Prostate gland (tissue), 2 donors: ENCODE results near the gene CATSPERZ. TPM values are rescaled to one million over a fixed set of nuclear protein-coding genes. Genes with fewer than 3 reads are reported as not detected.

ENCODE experiments used
- DNase-seq: peaks from one replicate; pipeline ENCODE4 v3.0.0-alpha.2; 2019; ENCODE audit warnings: low spot score
- H3K27ac ChIP-seq, 2 donors: fragments of 200-600 bp; sonication (generic); 2 replicates each; pipeline ENCODE4 v1.5.1; 2017 to 2019
- H3K27me3 ChIP-seq: fragments of 200-600 bp; sonication (generic); replicated peaks from 2 replicates; pipeline ENCODE4 v1.5.1; 2019; ENCODE audit not compliant: insufficient read depth
- H3K36me3 ChIP-seq, 2 donors: fragments of 200-600 bp; sonication (generic); 1 replicate in 1 of 2; 2 replicates in 1 of 2; pipeline versions ENCODE4 v1.5.1 to v1.8.1; 2017 to 2019
- H3K4me1 ChIP-seq: fragments of 200-600 bp; sonication (generic); replicated peaks from 2 replicates; pipeline ENCODE4 v1.5.1; 2019
- H3K4me3 ChIP-seq, 2 donors: fragments of 200-600 bp; sonication (generic); 2 replicates each; pipeline ENCODE4 v1.5.1; 2017 to 2019
- H3K9me3 ChIP-seq: fragments of 200-600 bp; sonication (generic); 2 replicates; pipeline ENCODE4 v1.5.1; 2017
- CTCF ChIP-seq, 4 experiments: fragments of 200-600 bp in 2 of 4; fragments of 450-650 bp in 2 of 4; sonication (generic) in 2 of 4; IDR thresholded peaks; 1 replicate in 3 of 4; 2 replicates in 1 of 4; pipeline ENCODE4 v1.5.1; 2016 to 2019; ENCODE audit warnings: antibody characterized with exemption in 4 of 4, mild to moderate bottlenecking in 2 of 4, moderate library complexity in 2 of 4
- POLR2A ChIP-seq: fragments of 450-650 bp; IDR thresholded peaks from one replicate; pipeline ENCODE4 v1.6.1; 2016; ENCODE audit warnings: antibody characterized with exemption, mild to moderate bottlenecking
- POLR2AphosphoS5 ChIP-seq: sonication (generic); formaldehyde crosslinking; IDR thresholded peaks from one replicate; pipeline ENCODE4 v1.6.1; 2017; ENCODE audit warnings: antibody characterized with exemption
- WGBS: methylation state at CpG from one replicate; pipeline ENCODE4 v1.1.5; 2018; 5-methylcytosine and 5-hydroxymethylcytosine counted together
- intact Hi-C: fragments of 100-400 bp; cut with DNase I; formaldehyde crosslinking; loops from one replicate; pipeline ENCODE4 v1.14.2; 2022
- total RNA-seq, 2 donors: library from RNA; depleted of rRNA; stranded (reverse); fragments of >200 nt; gene quantifications; one replicate each; pipeline ENCODE4 v1.1.0, GENCODE V29; 2016

The CATSPERZ gene
- total RNA-seq, 2 donors from 2014 or later: 44.3 TPM; not detected in 1

DNA sequence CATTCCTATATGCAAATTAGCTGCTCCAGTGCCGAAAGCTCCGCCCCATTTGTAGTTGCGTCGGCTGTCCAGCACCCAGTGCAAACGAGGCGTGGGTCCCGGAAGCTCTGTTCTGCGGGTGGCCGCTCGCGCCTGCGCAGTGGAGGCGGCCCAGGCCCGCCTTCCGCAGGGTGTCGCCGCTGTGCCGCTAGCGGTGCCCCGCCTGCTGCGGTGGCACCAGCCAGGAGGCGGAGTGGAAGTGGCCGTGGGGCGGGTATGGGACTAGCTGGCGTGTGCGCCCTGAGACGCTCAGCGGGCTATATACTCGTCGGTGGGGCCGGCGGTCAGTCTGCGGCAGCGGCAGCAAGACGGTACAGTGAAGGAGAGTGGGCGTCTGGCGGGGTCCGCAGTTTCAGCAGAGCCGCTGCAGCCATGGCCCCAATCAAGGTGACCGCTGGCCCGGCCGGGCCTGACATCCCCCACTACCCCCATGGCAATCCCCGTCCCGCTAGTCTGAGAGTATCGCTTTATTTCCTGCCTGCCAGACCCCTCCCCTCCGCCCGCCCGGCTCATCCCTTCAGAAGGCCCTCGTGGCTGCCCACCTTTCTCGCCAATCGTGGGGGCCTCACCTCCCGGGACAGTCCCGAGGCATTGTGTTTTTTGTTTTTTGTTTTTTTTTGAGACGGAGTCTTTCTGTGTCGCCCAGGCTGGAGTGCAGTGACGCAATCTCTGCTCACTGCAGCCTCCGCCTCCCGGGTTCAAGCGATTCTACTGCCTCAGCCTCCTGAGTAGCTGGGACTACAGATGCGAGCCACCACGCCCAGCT is 18.0 kb downstream of the CATSPERZ start, which contains the start of gene PRDX5:
Gene PRDX5, plus strand, starts transcription at position 161 of the 805 bp plus-strand sequence. Its CDS starts 95 bp downstream, at position 256.
- Histone ChIP-seq H3K27me3 (no peaks in the 10 kb centered on the region), H3K27ac (peak within 1 kb of the TSS; percentile 98), H3K9me3 (no peaks in the 10 kb centered on the region), H3K36me3 (no peaks in the 10 kb centered on the region), H3K4me1 (no peaks in the 10 kb centered on the region), H3K4me3 (peak within 1 kb of the TSS; percentile 80 to 81)
- intact Hi-C loops: no loop called here
- WGBS: under 1% methylated on average over 57 of the region's 61 CpGs
- TF ChIP-seq CTCF (IDR thresholded peaks at IDR 0.05) (peak; percentile 53 to 90 (median 74)), POLR2A (peak; percentile 95), POLR2AphosphoS5 (peak; percentile 81)
- DNase-seq: peak; percentile 93

GRCh38 chr11:64318766-64319761 is 18.9 kb downstream of the CATSPERZ start:
- Histone ChIP-seq H3K27ac (peak overlapping the region; percentile 98), H3K9me3 (no peaks in the 10 kb centered on the region), H3K4me3 (peak overlapping the region; percentile 80 to 81), H3K4me1 (no peaks in the 10 kb centered on the region), H3K27me3 (no peaks in the 10 kb centered on the region), H3K36me3 (no peaks in the 10 kb centered on the region)
- DNase-seq: no peak
- intact Hi-C loops: loop anchor here (1.0 kb wide), 1 partner anchor 35 kb away; no protein-coding TSS in a partner anchor
- TF ChIP-seq POLR2A (no peak), POLR2AphosphoS5 (no peak), CTCF (IDR thresholded peaks at IDR 0.05) (no peak)
- 17% methylated on average over 19 of the region's 19 CpGs for WGBS

GRCh38 chr11:64320556-64320955 is 20.4 kb downstream of the CATSPERZ start:
- TF ChIP-seq POLR2AphosphoS5 (no peak), CTCF (IDR thresholded peaks at IDR 0.05) (no peak), POLR2A (no peak)

DNA sequence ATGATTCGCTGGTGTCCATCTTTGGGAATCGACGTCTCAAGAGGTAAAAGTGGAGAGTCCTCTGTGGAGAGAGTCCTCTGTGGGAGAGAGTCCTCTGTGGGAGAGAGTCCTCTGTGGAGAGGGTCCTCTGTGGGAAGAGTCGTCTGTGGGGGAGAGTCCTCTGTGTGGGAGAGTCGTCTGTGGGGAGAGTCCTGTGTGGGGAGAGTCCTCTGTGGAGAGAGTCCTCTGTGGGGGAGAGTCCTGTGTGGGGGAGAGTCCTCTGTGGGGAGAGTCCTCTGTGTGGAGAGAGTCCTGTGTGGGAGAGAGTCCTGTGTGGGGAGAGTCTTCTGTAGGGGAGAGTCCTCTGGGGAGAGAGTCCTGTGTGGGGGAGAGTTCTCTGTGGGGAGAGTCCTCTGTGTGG is 20.9 kb downstream of the CATSPERZ start:
- Histone ChIP-seq H3K9me3 (no peaks in the 10 kb centered on the region), H3K27ac (peak overlapping the region; percentile 65 to 68), H3K27me3 (no peaks in the 10 kb centered on the region), H3K36me3 (no peaks in the 10 kb centered on the region), H3K4me1 (no peaks in the 10 kb centered on the region), H3K4me3 (no peak overlapping the region)
- no peak for DNase-seq
- WGBS: 73% methylated on average over 5 of the region's 5 CpGs
- intact Hi-C loops: no loop called here
- TF ChIP-seq CTCF (IDR thresholded peaks at IDR 0.05) (no peak), POLR2A (no peak)

More at GRCh38 chr11:64320556-64320955, 20.4 kb downstream of the CATSPERZ start:
- H3K27ac ChIP-seq: peak overlapping the region; percentile 65 to 68
- H3K9me3 ChIP-seq: no peaks in the 10 kb centered on the region
- no peaks in the 10 kb centered on the region for H3K4me1 ChIP-seq
- intact Hi-C loops: no loop called here
- no peaks in the 10 kb centered on the region for H3K27me3 ChIP-seq
- 94% methylated on average over 7 of the region's 7 CpGs for whole genome bisulfite sequencing
- no peak overlapping the region for H3K4me3 ChIP-seq
- DNase-seq: no peak
- no peaks in the 10 kb centered on the region for H3K36me3 ChIP-seq
